ENCODE data around the gene USP8. TPM values are rescaled to one million over a fixed set of nuclear protein-coding genes. Genes with fewer than 3 reads are reported as not detected.

The USP8 gene
- polyA plus RNA-seq, 2 of the 4 experiments (the other 2 are of a cell fraction), result 53.1 to 108 TPM

GRCh38 chr15:50414624-50415023, 9.6 kb upstream of the USP8 start:
- H3K9me3 ChIP-seq, result no peaks in the 10 kb centered on the region
- no peak overlapping the region for H3K4me3 ChIP-seq
- TF ChIP-seq POLR2A (IDR thresholded peaks at IDR 0.05; ENCODE audit: low read length), result no peak
- TF ChIP-seq CBX2 (IDR thresholded peaks at IDR 0.05; ENCODE audit: borderline replicate concordance, low read depth), result no peak
- TF ChIP-seq NPAS2 (CRISPR knock-in tag; IDR thresholded peaks at IDR 0.05; ENCODE audit: borderline replicate concordance), result no peak
- TF ChIP-seq CBX8 (IDR thresholded peaks at IDR 0.05), result no peak
- no peak for TF ChIP-seq ZSCAN20 (CRISPR knock-in tag; IDR thresholded peaks at IDR 0.05)
- TF ChIP-seq EP300 (IDR thresholded peaks at IDR 0.05), result no peak
- TF ChIP-seq HOXB5 (CRISPR knock-in tag; IDR thresholded peaks at IDR 0.05), result no peak
- no peak for TF ChIP-seq RAD21 (conservative IDR thresholded peaks at IDR 0.05 in 1 of 2, IDR thresholded peaks at IDR 0.05 in 1 of 2)
- TF ChIP-seq MYC (IDR thresholded peaks at IDR 0.05; ENCODE audit: borderline replicate concordance, low read length), result no peak
- no peak for TF ChIP-seq CHD2 (IDR thresholded peaks at IDR 0.05; ENCODE audit: low read length, partially characterized antibody)
- no peak for TF ChIP-seq HOXA7 (CRISPR knock-in tag; IDR thresholded peaks at IDR 0.05)
- TF ChIP-seq USF2 (IDR thresholded peaks at IDR 0.05), result no peak
- WGBS (ENCODE audit: missing lambda C conversion rate), result 78% methylated on average over 2 of the region's 2 CpGs
- H3K4me1 ChIP-seq, result no peaks in the 10 kb centered on the region
- FAIRE-seq (no peak), ATAC-seq (no peak), DNase-seq (ENCODE audit: low read depth in 1 of 2, low spot score in 1 of 2) (no peak)
- ChIA-PET POLR2A (no interaction called here), CTCF (no interaction called here)
- no peak overlapping the region for H3K27ac ChIP-seq
- H3K4me2 ChIP-seq, result no peak overlapping the region

GRCh38 chr15:50415752-50416404, 8.3 kb upstream of the USP8 start:
- DNase-seq (ENCODE audit: low read depth in 1 of 2, low spot score in 1 of 2) (peak in 1 of 2 experiments; percentile 47), ATAC-seq (peak in 1 of 2 experiments; percentile 49; a peak in 2 of 6 replicates)
- WGBS (ENCODE audit: missing lambda C conversion rate), result 68% methylated on average over 3 of the region's 3 CpGs

GRCh38 chr15:50416890-50417289, 7.3 kb upstream of the USP8 start:
- ChIA-PET POLR2A (no interaction called here), CTCF (no interaction called here)
- TF ChIP-seq ZSCAN20 (CRISPR knock-in tag; IDR thresholded peaks at IDR 0.05), result no peak
- no peak for TF ChIP-seq NPAS2 (CRISPR knock-in tag; IDR thresholded peaks at IDR 0.05; ENCODE audit: borderline replicate concordance)
- no peak for TF ChIP-seq BHLHE40 (IDR thresholded peaks at IDR 0.05; ENCODE audit: low read depth, low read length)
- TF ChIP-seq CTCF (IDR thresholded peaks at IDR 0.05), result no peak
- TF ChIP-seq RNF2 (IDR thresholded peaks at IDR 0.05; ENCODE audit: borderline replicate concordance, low read depth), result no peak
- TF ChIP-seq FOXS1 (CRISPR knock-in tag; IDR thresholded peaks at IDR 0.05), result no peak
- no peak for TF ChIP-seq RAD21 (conservative IDR thresholded peaks at IDR 0.05 in 1 of 2, IDR thresholded peaks at IDR 0.05 in 1 of 2)
- TF ChIP-seq RFX5 (IDR thresholded peaks at IDR 0.05), result no peak
- no peak for TF ChIP-seq EHF (CRISPR knock-in tag; IDR thresholded peaks at IDR 0.05)
- TF ChIP-seq KDM5A (IDR thresholded peaks at IDR 0.05), result no peak
- no peak for TF ChIP-seq MAZ (IDR thresholded peaks at IDR 0.05; ENCODE audit: borderline replicate concordance, low read depth, low read length)
- TF ChIP-seq HMGXB4 (CRISPR knock-in tag; IDR thresholded peaks at IDR 0.05; ENCODE audit: borderline replicate concordance), result no peak
- H3K27ac ChIP-seq, result no peak overlapping the region
- H3K4me3 ChIP-seq, result no peak overlapping the region
- WGBS (ENCODE audit: missing lambda C conversion rate), result 91% methylated on average over 1 of the region's 1 CpG
- FAIRE-seq (no peak), DNase-seq (ENCODE audit: low read depth in 1 of 2, low spot score in 1 of 2) (no peak), ATAC-seq (no peak; a peak in 1 of 6 replicates)
- no peaks in the 10 kb centered on the region for H3K4me1 ChIP-seq
- no peaks in the 10 kb centered on the region for H3K9me3 ChIP-seq
- H3K4me2 ChIP-seq, result no peak overlapping the region

More at GRCh38 chr15:50415752-50416404, 8.3 kb upstream of the USP8 start:
- no peak for TF ChIP-seq KDM1A (IDR thresholded peaks at IDR 0.05; ENCODE audit: low read depth)
- no peak for TF ChIP-seq TFCP2L1 (CRISPR knock-in tag; IDR thresholded peaks at IDR 0.05)
- TF ChIP-seq SMC3 (IDR thresholded peaks at IDR 0.05), result no peak
- no peak for TF ChIP-seq RCOR1 (IDR thresholded peaks at IDR 0.05; ENCODE audit: low read depth, low read length)
- TF ChIP-seq HDAC2 (IDR thresholded peaks at IDR 0.05), result no peak
- no peak for TF ChIP-seq POLR2AphosphoS2 (conservative IDR thresholded peaks at IDR 0.05; ENCODE audit: low read length)
- no peak for TF ChIP-seq ZC3H11A (IDR thresholded peaks at IDR 0.05)
- no peak for TF ChIP-seq ZFP36 (IDR thresholded peaks at IDR 0.05; ENCODE audit: borderline replicate concordance, partially characterized antibody)
- POLR2A ChIA-PET, result interaction anchor here (0.5 kb wide), 1 partner anchor 44 kb away, joined by 4 read pairs; no protein-coding TSS in a partner anchor
- Histone ChIP-seq H3K4me3 (no peak overlapping the region), H3K4me1 (no peaks in the 10 kb centered on the region), H3K4me2 (no peak overlapping the region), H3K9me3 (no peaks in the 10 kb centered on the region), H3K27ac (no peak overlapping the region)
- FAIRE-seq, result no peak
- CTCF ChIA-PET, result interaction anchor here (0.6 kb wide), 2 partner anchors 127 to 1080 kb away, joined by 3 read pairs; no protein-coding TSS in a partner anchor
